HG03175 (cell line): ENCODE data around the gene QPRT.
"Not testable (repeated sequence)": the region's sequence is repeated elsewhere in the genome, so short reads cannot be mapped to it uniquely, and the experiment has no call there.

Experiments used
- ATAC-seq: cut with Tn5 transposase; IDR thresholded peaks from one replicate; pipeline ENCODE4 v1.9.1; 2021; ENCODE audit warnings: mild to moderate bottlenecking, moderate library complexity; ENCODE audit not compliant: unreplicated experiment

Gene QPRT

GRCh38 chr16:29678691-29679267 lies at the start of gene QPRT:
TSS of gene QPRT (plus strand) at chr16:29679180. CDS start at chr16:29679198, 18 bp downstream.
- no peak for ATAC-seq

GRCh38 chr16:29629318-29629717 lies 49.7 kb upstream of the QPRT start:
- not testable (repeated sequence) for ATAC-seq

- not testable (repeated sequence) for ATAC-seq
Observed at GRCh38 chr16:29631658-29632057, 47.3 kb upstream of the QPRT start.

- not testable (repeated sequence) for ATAC-seq
Observed at GRCh38 chr16:29635902-29636301, 43.1 kb upstream of the QPRT start.

- ATAC-seq, result not testable (repeated sequence)
Observed at GRCh38 chr16:29636368-29636767, 42.6 kb upstream of the QPRT start.

- not testable (repeated sequence) for ATAC-seq
Observed at GRCh38 chr16:29638751-29639150, 40.2 kb upstream of the QPRT start.

- ATAC-seq, result no peak
Observed at GRCh38 chr16:29641561-29641960, 37.4 kb upstream of the QPRT start.

- ATAC-seq, result no peak
Observed at GRCh38 chr16:29643596-29643995, 35.4 kb upstream of the QPRT start.

- peak; percentile 68 for ATAC-seq
Observed at GRCh38 chr16:29644338-29644857, 34.6 kb upstream of the QPRT start.

- no peak for ATAC-seq
Observed at GRCh38 chr16:29644973-29645693, 33.8 kb upstream of the QPRT start.

- ATAC-seq, result no peak
Observed at GRCh38 chr16:29645694-29646187, 33.2 kb upstream of the QPRT start.

- no peak for ATAC-seq
Observed at GRCh38 chr16:29646947-29647346, 32.0 kb upstream of the QPRT start.

- no peak for ATAC-seq
Observed at GRCh38 chr16:29649588-29650494, 29.1 kb upstream of the QPRT start.

GRCh38 chr16:29650771-29651170 lies 28.2 kb upstream of the QPRT start:
- no peak for ATAC-seq

- no peak for ATAC-seq
Observed at GRCh38 chr16:29651774-29652349, 27.1 kb upstream of the QPRT start.

- ATAC-seq, result no peak
Observed at GRCh38 chr16:29653471-29653870, 25.5 kb upstream of the QPRT start.

GRCh38 chr16:29653890-29654289 lies 25.1 kb upstream of the QPRT start:
- not testable (repeated sequence) for ATAC-seq

GRCh38 chr16:29656688-29657523 lies 22.1 kb upstream of the QPRT start:
- no peak for ATAC-seq

GRCh38 chr16:29658705-29659104 lies 20.3 kb upstream of the QPRT start:
- ATAC-seq, result no peak
